ENCODE measurements around the gene FBXW11. TPM values are rescaled to one million over a fixed set of nuclear protein-coding genes. Genes with fewer than 3 reads are reported as not detected.

The FBXW11 gene
- polyA plus RNA-seq, 2 of the 4 experiments (the other 2 are of a cell fraction): 39.3 to 80.2 TPM

GRCh38 chr5:171899792-171900191 lies 106.6 kb downstream of the FBXW11 start:
- ATAC-seq: no peak
- FAIRE-seq: no peak
- no peak overlapping the region for H3K4me2 ChIP-seq
- no peak overlapping the region for H3K4me3 ChIP-seq
- POLR2A ChIA-PET: interaction anchor here (0.8 kb wide), 1 partner anchor 481 kb away, joined by 3 read pairs; no protein-coding TSS in a partner anchor
- DNase-seq (ENCODE audit: low read depth in 1 of 2, low spot score in 1 of 2): no peak
- 96% methylated on average over 5 of the region's 5 CpGs for WGBS (ENCODE audit: missing lambda C conversion rate)
- H3K27ac ChIP-seq: no peak overlapping the region
- H3K4me1 ChIP-seq: no peaks in the 10 kb centered on the region
- no peaks in the 10 kb centered on the region for H3K9me3 ChIP-seq
- no peak for TF ChIP-seq FOSL2 (IDR thresholded peaks at IDR 0.05)
- TF ChIP-seq FOSL2 (CRISPR knock-in tag; IDR thresholded peaks at IDR 0.05): no peak
- TF ChIP-seq JUNB (IDR thresholded peaks at IDR 0.05): no peak
- TF ChIP-seq MAZ (IDR thresholded peaks at IDR 0.05; ENCODE audit: borderline replicate concordance, low read depth, low read length): no peak
- TF ChIP-seq REST (IDR thresholded peaks at IDR 0.05): no peak
- CTCF ChIA-PET: interaction anchor here (1.5 to 4.9 kb wide), 5 partner anchors 9 to 481 kb away, joined by 4 to 19 read pairs (median 8); partner anchors contain the start of gene FGF18

DNA sequence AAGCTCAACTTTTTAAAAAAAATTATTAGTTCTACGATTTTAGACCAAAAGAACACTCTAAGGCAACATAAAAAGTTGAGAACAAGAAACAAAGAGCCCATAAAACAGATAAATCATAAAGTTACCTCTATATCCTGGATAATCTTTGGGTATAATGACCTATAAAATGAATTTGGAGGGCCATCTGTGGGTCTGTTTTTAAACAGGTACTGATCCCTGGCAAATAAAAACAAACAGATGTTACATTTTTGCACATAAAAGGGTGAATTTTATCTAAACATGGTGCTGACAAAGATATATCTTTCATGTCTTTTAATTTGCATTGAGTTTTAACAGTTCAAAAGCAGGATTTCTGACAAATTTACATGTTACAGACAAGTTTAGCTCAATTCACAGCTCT lies 107.6 kb downstream of the FBXW11 start:
- ChIA-PET POLR2A (no interaction called here), CTCF (interaction anchor here (1.5 to 2.1 kb wide), 4 partner anchors 9 to 480 kb away, joined by 4 to 10 read pairs (median 7); partner anchors contain the start of gene FGF18)
- no peak overlapping the region for H3K4me2 ChIP-seq
- FAIRE-seq: no peak
- no peak for DNase-seq (ENCODE audit: low read depth in 1 of 2, low spot score in 1 of 2)
- no peaks in the 10 kb centered on the region for H3K4me1 ChIP-seq
- H3K27ac ChIP-seq: no peak overlapping the region
- ATAC-seq: no peak
- TF ChIP-seq HOXA7 (CRISPR knock-in tag; IDR thresholded peaks at IDR 0.05) (no peak), GATA3 (IDR thresholded peaks at IDR 0.05; ENCODE audit: borderline replicate concordance) (no peak), CHD2 (IDR thresholded peaks at IDR 0.05; ENCODE audit: low read length, partially characterized antibody) (no peak), NFE2L2 (conservative IDR thresholded peaks at IDR 0.05; ENCODE audit: low read length) (no peak), ESRRA (IDR thresholded peaks at IDR 0.05; ENCODE audit: borderline replicate concordance, low read length) (no peak), CBX2 (IDR thresholded peaks at IDR 0.05; ENCODE audit: borderline replicate concordance, low read depth) (no peak), SREBF2 (IDR thresholded peaks at IDR 0.05) (no peak), ZFP36 (IDR thresholded peaks at IDR 0.05; ENCODE audit: borderline replicate concordance, partially characterized antibody) (no peak), REST (IDR thresholded peaks at IDR 0.05) (no peak), POLR2A (IDR thresholded peaks at IDR 0.05; ENCODE audit: low read length) (no peak), MYC (IDR thresholded peaks at IDR 0.05; ENCODE audit: borderline replicate concordance, low read length) (no peak), MAFK (IDR thresholded peaks at IDR 0.05; ENCODE audit: partially characterized antibody) (no peak)
- TF ChIP-seq, protein P1, sequence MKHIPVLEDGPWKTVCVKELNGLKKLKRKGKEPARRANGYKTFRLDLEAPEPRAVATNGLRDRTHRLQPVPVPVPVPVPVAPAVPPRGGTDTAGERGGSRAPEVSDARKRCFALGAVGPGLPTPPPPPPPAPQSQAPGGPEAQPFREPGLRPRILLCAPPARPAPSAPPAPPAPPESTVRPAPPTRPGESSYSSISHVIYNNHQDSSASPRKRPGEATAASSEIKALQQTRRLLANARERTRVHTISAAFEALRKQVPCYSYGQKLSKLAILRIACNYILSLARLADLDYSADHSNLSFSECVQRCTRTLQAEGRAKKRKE (CRISPR knock-in tag; IDR thresholded peaks at IDR 0.05; ENCODE audit: low read depth): no peak
- WGBS (ENCODE audit: missing lambda C conversion rate): 86% methylated on average over 1 of the region's 1 CpG
- H3K9me3 ChIP-seq: no peaks in the 10 kb centered on the region
- H3K4me3 ChIP-seq: no peak overlapping the region
